Loucy (cell line): ENCODE results near the gene KCNQ2.

Experiments
- CTCF ChIP-seq: fragments of 200-600 bp; sonication (generic); conservative IDR thresholded peaks from 2 replicates; pipeline ENCODE4 v1.5.1; 2014; ENCODE audit warnings: mild to moderate bottlenecking, antibody characterized with exemption, low read length
- EZH2phosphoT487 ChIP-seq: fragments of 200-600 bp; IDR thresholded peaks from 2 replicates; pipeline ENCODE4 v1.6.1; 2018; ENCODE audit warnings: antibody characterized with exemption, mild to moderate bottlenecking, moderate library complexity, borderline replicate concordance

GRCh38 chr20:63463400-63464288 is 8.8 kb downstream of the KCNQ2 start:
- no peak for TF ChIP-seq CTCF
- no peak for TF ChIP-seq EZH2phosphoT487
